IPS-18a (cell line): ENCODE data around the gene ZNF316.

Experiments
- H3K27ac ChIP-seq: one replicate; pipeline ENCODE4 v1.5.1; 2013; ENCODE audit warnings: low read length
- H3K27me3 ChIP-seq: one replicate; pipeline ENCODE4 v1.6.1; 2013; ENCODE audit warnings: mild to moderate bottlenecking, low read length; ENCODE audit not compliant: control insufficient read depth, insufficient read depth
- H3K36me3 ChIP-seq: one replicate; pipeline ENCODE4 v1.6.1; 2013; ENCODE audit warnings: low read depth, low read length; ENCODE audit not compliant: control insufficient read depth
- H3K4me1 ChIP-seq: one replicate; pipeline ENCODE4 v1.6.1; 2013; ENCODE audit warnings: low read depth, low read length; ENCODE audit not compliant: control insufficient read depth
- H3K4me3 ChIP-seq: one replicate; pipeline ENCODE4 v1.5.1; 2013; ENCODE audit warnings: low read length
- H3K9ac ChIP-seq: one replicate; pipeline ENCODE4 v1.6.1; 2013; ENCODE audit warnings: mild to moderate bottlenecking, low read length, moderate library complexity
- H3K9me3 ChIP-seq: one replicate; pipeline ENCODE4 v1.6.1; 2013; ENCODE audit warnings: low read depth, low read length; ENCODE audit not compliant: control insufficient read depth

ZNF316 gene

DNA sequence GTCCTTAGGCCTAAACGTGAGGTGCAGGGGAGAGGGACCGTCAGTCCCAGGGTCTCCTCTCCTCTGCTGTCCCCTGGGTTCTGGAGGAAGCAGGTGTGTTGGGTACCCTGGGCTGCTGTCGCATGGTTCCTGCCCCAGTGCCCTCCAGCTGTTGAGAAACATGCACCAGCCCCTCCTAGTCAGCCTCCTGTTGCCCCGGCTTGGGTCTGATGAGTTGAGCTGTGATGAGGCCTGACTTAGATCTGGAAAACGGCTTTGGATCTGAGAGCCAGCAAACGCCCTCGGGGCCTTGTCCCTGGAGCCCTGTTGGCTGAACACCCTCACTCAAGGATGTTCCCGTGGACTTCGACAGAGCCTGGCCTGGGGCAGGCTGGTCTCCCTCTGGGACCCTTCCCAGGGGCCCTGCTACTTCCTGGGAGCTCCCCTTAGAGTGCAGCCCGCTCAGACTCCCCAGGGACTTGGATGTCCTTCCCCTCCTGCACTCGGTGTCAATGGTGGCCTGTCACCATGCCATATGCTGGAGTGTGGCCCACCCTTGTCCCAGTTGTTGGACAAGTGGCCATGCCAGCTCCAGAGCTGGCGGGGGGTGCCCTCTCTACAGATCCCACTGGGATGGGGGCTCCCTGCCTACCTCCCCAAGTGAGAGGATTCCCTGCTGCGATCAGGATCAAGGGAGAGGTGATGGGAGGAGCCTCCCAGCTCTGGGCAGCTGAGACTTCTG, 12.3 kb downstream of the ZNF316 start:
- H3K27ac ChIP-seq, result no peak overlapping the region
- no peaks in the 10 kb centered on the region for H3K27me3 ChIP-seq
- H3K4me1 ChIP-seq, result no peaks in the 10 kb centered on the region
- H3K4me3 ChIP-seq, result no peak overlapping the region
- H3K36me3 ChIP-seq, result no peaks in the 10 kb centered on the region
- no peaks in the 10 kb centered on the region for H3K9me3 ChIP-seq
- no peak overlapping the region for H3K9ac ChIP-seq

DNA sequence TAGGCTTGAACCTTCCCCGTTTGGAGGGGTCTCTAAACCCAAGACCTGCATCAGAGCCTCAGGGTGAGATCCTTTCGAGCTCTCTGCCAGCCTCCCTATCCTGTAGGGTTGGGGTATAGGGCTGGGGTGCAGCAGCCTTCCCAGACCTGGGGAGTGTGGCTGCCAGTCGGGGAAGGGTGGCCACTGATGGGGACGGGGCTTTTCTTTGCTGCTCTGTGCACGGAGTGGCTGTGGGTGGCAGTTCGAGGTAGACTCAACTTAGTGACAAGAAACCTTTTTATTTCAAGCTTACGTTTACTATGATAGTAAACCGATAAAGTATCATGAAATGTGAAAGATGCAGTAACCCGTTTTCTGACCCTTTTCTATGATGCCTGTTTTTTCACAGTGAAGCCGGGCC, 13.0 kb downstream of the ZNF316 start:
- Histone ChIP-seq H3K9me3 (no peaks in the 10 kb centered on the region), H3K36me3 (no peaks in the 10 kb centered on the region)

DNA sequence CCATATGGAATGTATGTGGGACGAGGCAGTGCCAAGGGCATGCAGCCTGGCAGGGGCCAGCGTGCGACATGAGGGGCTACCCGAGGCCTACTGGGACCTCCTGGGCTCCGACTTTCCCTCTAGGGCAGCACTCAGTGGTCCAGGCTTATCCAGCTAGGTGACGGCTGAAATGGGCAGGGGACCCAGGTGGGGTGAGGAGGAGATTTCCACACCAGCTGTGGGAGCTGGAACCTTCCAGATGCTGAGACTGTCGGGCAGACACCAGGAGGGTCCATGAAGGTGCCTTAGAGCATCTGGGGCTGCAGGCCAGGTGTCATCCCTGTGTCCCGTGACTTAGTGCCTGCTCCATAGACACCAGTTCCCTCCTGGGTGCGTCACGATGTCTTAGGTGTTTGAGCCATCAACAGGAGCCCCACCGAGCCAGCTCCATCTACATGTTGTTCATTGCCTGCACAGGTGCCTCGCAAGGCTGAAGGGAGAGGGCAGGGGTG, 13.4 kb downstream of the ZNF316 start:
- H3K27ac ChIP-seq, result no peak overlapping the region
- H3K4me1 ChIP-seq, result no peaks in the 10 kb centered on the region
- no peaks in the 10 kb centered on the region for H3K9me3 ChIP-seq
- no peak overlapping the region for H3K4me3 ChIP-seq
- no peaks in the 10 kb centered on the region for H3K27me3 ChIP-seq
- H3K36me3 ChIP-seq, result no peaks in the 10 kb centered on the region
- no peak overlapping the region for H3K9ac ChIP-seq

More for the DNA sequence above, 13.0 kb downstream of the ZNF316 start:
- Histone ChIP-seq H3K27me3 (no peaks in the 10 kb centered on the region), H3K27ac (no peak overlapping the region), H3K4me3 (no peak overlapping the region), H3K9ac (no peak overlapping the region), H3K4me1 (no peaks in the 10 kb centered on the region)

DNA sequence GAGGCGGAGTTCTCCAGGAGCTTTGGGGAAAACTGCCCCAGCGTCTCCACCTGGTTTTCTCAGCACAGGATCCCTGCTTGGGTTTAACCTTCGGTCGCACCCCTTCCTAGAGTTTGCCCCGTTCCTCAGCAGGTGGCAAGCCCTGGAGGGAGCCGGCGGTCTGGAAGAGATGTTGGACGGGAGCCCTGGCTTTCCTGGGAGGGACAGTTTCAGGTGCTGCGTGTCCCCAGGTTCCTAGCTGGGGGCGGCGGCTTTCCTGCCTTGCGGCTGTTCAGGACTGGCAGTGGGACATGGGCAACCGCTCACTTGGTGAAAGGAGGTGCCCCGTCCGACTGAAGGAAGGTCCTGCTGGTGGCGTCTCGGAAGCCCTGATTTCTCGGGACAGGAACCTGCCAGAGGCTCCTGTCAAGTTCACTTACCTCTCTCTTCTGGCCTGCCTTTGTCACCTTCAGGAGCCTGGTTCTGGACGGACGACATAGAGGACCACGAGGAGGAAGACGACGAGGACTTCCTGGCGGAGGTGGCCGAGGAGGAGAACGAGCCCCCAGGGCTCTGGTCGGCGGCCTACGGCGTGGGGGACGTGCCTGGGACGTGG, 14.8 kb downstream of the ZNF316 start:
- Histone ChIP-seq H3K9me3 (no peaks in the 10 kb centered on the region), H3K4me3 (no peak overlapping the region), H3K27ac (no peak overlapping the region), H3K9ac (no peak overlapping the region), H3K4me1 (no peaks in the 10 kb centered on the region), H3K36me3 (no peaks in the 10 kb centered on the region), H3K27me3 (no peaks in the 10 kb centered on the region)

DNA sequence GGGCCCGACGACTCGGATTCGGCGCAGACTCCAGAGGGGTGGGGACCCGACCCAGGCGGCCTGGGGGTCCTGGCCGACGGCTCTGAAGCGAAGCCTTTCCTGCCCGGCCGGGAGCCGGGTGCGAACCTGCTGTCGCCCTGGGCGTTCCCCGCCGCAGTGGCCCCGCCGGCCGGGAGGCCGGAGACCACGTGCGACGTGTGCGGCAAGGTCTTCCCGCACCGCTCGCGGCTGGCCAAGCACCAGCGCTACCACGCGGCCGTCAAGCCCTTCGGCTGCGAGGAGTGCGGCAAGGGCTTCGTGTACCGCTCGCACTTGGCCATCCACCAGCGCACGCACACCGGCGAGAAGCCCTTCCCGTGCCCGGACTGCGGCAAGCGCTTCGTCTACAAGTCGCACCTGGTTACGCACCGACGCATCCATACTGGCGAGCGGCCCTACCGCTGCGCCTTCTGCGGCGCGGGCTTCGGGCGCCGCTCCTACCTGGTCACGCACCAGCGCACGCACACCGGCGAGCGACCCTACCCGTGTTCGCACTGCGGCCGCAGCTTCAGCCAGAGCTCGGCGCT, 15.4 kb downstream of the ZNF316 start:
- H3K27me3 ChIP-seq, result no peaks in the 10 kb centered on the region
- H3K9me3 ChIP-seq, result no peaks in the 10 kb centered on the region
- no peak overlapping the region for H3K27ac ChIP-seq
- H3K9ac ChIP-seq, result no peak overlapping the region
- H3K36me3 ChIP-seq, result no peaks in the 10 kb centered on the region
- H3K4me1 ChIP-seq, result no peaks in the 10 kb centered on the region
- no peak overlapping the region for H3K4me3 ChIP-seq

DNA sequence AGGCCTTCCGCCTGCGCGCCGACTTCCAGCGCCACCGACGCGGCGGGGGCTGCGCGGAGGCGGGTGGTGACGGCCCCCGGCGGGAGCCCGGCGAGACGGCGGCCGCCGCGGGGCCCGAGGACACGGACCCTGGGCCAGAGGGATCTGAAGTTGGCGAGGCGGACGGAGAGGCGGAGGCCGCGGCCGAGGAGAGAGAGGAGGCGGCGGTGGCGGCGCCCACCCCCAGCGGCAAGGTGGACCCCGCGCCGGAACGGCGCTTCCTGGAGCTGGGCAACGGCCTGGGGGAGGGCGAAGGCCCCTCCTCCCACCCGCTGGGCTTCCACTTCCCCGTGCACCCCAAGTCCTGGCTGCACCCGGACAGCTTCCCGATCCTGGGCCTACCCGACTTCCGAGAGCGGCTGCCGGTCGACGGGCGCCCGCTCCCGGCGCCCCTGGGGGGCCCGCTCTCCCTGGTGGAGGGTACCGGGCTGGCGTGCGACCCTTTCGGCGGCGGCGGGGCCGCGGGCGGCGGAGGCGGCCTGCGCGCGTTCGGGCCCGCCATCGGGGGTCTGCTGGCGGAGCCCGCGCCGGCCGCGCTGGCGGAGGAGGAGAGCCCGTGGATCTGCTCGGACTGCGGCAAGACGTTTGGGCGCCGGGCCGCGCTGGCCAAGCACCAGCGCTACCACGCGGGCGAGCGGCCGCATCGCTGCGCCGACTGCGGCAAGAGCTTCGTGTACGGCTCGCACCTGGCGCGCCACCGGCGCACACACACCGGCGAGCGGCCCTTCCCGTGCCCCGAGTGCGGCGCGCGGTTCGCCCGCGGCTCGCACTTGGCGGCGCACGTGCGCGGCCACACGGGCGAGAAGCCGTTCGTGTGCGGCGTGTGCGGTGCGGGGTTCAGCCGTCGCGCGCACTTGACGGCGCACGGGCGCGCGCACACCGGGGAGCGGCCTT, 16.2 kb downstream of the ZNF316 start:
- H3K4me3 ChIP-seq, result no peak overlapping the region

DNA sequence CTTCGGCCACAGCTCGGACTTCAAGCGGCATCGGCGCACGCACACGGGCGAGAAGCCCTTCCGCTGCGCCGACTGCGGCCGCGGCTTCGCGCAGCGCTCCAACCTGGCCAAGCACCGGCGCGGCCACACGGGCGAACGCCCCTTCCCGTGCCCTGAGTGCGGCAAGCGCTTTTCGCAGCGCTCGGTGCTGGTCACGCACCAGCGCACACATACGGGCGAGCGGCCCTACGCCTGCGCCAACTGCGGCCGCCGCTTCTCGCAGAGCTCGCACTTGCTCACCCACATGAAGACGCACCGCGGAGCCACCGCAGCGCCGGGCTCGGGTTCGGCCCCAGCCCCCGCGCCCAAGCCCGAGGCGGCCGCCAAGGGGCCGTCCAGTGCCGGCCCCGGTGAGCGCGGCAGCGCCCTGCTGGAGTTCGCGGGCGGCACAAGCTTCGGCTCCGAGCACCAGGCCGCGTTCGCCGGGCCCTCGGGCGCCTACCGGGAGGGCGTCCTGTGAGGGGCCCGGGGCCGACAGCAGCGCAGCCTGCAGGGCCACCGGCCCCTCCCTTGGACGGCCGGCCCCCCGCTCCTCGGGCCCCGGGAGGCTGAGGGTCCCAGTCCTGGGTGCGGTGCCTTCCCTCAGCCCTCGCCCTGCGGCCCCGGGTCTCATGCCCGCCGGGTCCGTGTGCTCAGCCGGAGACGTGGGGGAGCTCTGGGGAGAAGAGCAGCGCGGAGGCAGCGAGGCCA, 17.2 kb downstream of the ZNF316 start:
- no peak overlapping the region for H3K27ac ChIP-seq
- H3K36me3 ChIP-seq, result no peaks in the 10 kb centered on the region
- H3K27me3 ChIP-seq, result no peaks in the 10 kb centered on the region
- no peak overlapping the region for H3K9ac ChIP-seq
- no peaks in the 10 kb centered on the region for H3K4me1 ChIP-seq
- H3K9me3 ChIP-seq, result no peaks in the 10 kb centered on the region
- no peak overlapping the region for H3K4me3 ChIP-seq

More for the DNA sequence above, 16.2 kb downstream of the ZNF316 start:
- no peak overlapping the region for H3K27ac ChIP-seq
- H3K36me3 ChIP-seq, result no peaks in the 10 kb centered on the region
- no peak overlapping the region for H3K9ac ChIP-seq
- H3K4me1 ChIP-seq, result no peaks in the 10 kb centered on the region
- H3K27me3 ChIP-seq, result no peaks in the 10 kb centered on the region
- H3K9me3 ChIP-seq, result no peaks in the 10 kb centered on the region

DNA sequence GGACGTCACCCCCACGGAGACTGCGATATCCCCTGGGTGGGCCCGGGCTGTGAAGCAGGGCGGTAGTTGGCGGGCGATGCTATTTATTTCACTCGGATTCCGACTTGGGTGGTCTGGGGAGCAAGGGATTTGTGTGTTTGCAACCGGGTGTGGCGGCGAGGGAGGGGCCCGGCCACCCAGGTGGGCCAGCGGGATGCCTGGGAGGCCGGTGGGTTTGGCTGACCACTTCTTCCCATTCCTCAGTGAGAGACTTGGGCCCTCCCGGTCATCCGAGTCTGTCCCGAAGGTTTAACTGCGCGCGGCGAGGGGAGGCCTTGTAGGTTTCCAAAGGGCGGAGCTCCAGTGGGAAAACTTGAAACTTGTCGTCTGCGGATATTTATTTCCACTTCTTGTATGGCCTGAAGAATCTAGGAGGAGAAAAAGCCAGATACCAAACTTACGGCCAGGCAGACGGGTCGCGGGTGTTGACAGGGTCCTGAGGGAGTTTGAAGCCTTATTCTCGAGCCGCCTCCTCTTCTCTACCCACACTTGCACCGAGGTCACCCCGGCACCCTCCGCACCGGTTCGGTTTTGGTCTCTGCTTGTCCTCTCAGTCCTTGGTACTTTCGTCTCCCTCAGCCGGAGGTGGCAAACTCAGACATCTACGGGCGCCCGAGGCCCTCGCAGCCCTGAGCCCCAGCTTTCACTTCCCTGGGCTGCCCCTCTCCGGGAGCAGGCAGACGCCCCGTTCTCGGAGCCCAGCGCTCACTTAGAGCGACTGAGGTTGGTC, 17.9 kb downstream of the ZNF316 start:
- Histone ChIP-seq H3K27ac (no peak overlapping the region), H3K9ac (no peak overlapping the region), H3K4me3 (no peak overlapping the region), H3K4me1 (no peaks in the 10 kb centered on the region), H3K9me3 (no peaks in the 10 kb centered on the region), H3K27me3 (no peaks in the 10 kb centered on the region), H3K36me3 (no peaks in the 10 kb centered on the region)

DNA sequence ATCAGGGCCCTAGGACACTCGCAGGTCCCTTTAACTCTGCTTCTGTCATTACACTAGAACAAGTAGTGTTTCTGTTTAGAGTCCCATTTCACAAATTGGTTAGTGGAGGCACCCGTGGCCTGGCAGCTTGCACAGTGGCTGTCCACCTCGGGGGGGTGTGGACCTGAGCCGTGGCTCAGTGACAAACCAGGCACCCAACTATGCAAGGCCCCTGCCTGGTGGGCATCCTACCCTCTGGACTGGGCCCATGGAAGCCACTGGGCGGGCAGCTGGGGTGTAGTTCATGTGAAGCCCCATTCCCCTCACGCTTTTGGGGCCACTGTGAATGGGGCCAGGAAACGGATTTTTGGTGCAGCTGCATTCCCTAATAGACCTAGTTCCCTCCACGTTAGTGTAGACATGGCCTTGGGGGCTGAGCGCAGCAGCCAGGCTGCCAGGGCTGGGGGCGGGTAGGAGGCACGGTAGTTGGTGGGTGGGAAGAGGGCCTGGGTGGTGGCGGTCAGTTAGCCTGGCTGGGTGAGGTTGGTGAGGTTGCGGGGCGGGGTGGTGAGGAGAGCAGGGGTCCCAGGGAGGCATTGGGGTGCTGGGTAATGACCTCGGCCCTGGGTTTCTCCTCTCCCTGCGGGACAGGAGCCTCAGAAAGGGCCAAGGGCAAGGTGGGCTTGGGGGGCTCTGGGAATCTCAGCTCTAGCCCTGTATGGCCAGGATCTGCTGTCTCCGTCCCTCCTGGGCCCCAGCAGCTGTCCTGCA, 18.7 kb downstream of the ZNF316 start:
- Histone ChIP-seq H3K4me1 (no peaks in the 10 kb centered on the region), H3K36me3 (no peaks in the 10 kb centered on the region), H3K27ac (no peak overlapping the region), H3K4me3 (no peak overlapping the region), H3K27me3 (no peaks in the 10 kb centered on the region), H3K9me3 (no peaks in the 10 kb centered on the region), H3K9ac (no peak overlapping the region)

DNA sequence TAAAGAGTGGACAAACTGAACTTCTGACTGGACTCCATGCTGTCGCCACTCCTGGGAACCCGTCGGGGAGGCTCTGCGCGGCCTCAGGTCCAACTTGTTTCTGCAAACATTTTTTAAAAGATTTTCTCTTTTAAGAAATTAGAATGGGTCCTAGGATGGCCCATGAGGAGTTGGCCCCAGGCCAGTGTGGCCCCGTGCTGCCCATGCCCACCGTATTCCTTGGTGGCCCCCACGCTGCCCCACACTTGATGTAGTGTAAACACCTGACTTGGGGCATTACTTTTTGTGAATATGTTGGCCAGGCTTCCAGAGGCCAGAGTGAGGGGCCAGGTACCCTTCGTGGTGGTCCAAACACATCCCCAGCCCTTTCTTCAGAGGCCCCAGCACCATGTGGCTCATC, 19.3 kb downstream of the ZNF316 start:
- no peak overlapping the region for H3K9ac ChIP-seq
- no peaks in the 10 kb centered on the region for H3K9me3 ChIP-seq
- no peaks in the 10 kb centered on the region for H3K27me3 ChIP-seq
- H3K4me1 ChIP-seq, result no peaks in the 10 kb centered on the region
- no peak overlapping the region for H3K4me3 ChIP-seq
- no peak overlapping the region for H3K27ac ChIP-seq
- no peaks in the 10 kb centered on the region for H3K36me3 ChIP-seq
